ENCODE measurements around the gene NBDY. TPM values are rescaled to one million over a fixed set of nuclear protein-coding genes. Genes with fewer than 3 reads are reported as not detected.

NBDY gene
- total and polyA plus RNA-seq, 2 donors (not counting 3 experiments of a cell fraction or from before 2014, with no cell fraction given), result 33.0 to 57.3 TPM

GRCh38 chrX:56761167-56761566 is 32.1 kb downstream of the NBDY start:
- TF ChIP-seq POLR2AphosphoS5 (IDR thresholded peaks at IDR 0.05; ENCODE audit: insufficient read depth, low read depth, low read length), result no peak
- intact Hi-C loops (cut with micrococcal nuclease), result no loop called here
- CTCF ChIA-PET, result no interaction called here

DNA sequence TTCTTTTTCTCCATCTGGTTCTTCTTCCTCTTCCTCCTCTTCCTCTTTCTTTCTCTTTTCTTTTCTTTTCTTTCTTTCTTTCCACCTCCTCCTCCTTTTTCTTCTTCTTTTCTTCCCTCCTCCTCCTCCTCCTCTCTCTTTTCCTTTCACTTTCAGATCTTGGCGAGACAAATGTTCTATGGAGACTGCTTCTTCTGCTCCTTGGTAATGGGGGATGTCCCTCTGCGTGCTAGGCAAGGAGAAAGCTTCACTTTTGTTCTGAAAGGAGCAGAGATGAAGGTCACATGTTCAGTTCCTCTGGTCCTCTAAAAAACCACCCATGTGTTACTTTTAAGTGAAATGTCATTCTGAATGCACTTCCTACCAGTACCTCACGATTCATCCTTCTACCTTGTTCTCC is 33.2 kb downstream of the NBDY start:
- H3K4me2 ChIP-seq (ENCODE audit: insufficient read depth, low read length), result no peak overlapping the region
- POLR2A ChIA-PET, result no interaction called here

More at GRCh38 chrX:56761167-56761566, 32.1 kb downstream of the NBDY start:
- Histone ChIP-seq H3K9ac (replicated peaks; ENCODE audit: extremely low read depth, insufficient read depth, low read length) (no peak overlapping the region), H3K4me1 (ENCODE audit: control insufficient read depth, extremely low read depth, insufficient read depth, low read length) (peaks cover 14% of the 10 kb centered on the region), H3K4me3 (replicated peaks in 1 of 3; ENCODE audit: insufficient read depth in 1 of 3, low read depth in 1 of 3, low read length in 3 of 3) (no peak overlapping the region), H2AFZ (ENCODE audit: low read depth, low read length) (no peak overlapping the region), H3K9me3 (replicated peaks; ENCODE audit: control insufficient read depth, insufficient read depth, low read length) (no peaks in the 10 kb centered on the region), H3K9me1 (replicated peaks; ENCODE audit: control insufficient read depth, extremely low read depth, insufficient read depth, low read length) (no peaks in the 10 kb centered on the region), H3K36me3 (ENCODE audit: control insufficient read depth in 2 of 2, extremely low read depth in 1 of 2, insufficient read depth in 2 of 2, low read length in 2 of 2) (no peaks in the 10 kb centered on the region), H3K27ac (ENCODE audit: insufficient read depth, low read depth, low read length) (no peak overlapping the region), H3K79me2 (ENCODE audit: control insufficient read depth, insufficient read depth, low read length) (peaks cover 3% of the 10 kb centered on the region), H3K4me2 (ENCODE audit: insufficient read depth, low read length) (no peak overlapping the region), H3K27me3 (ENCODE audit: control insufficient read depth in 2 of 2, insufficient read depth in 2 of 2, low read length in 2 of 2) (no peaks in the 10 kb centered on the region), H4K20me1 (replicated peaks; ENCODE audit: control insufficient read depth, extremely low read depth, insufficient read depth, low read length) (no peaks in the 10 kb centered on the region)
- POLR2A ChIA-PET, result no interaction called here
- no TSS peak for BruUV-seq (replicated peaks)
- FAIRE-seq (no peak), DNase-seq (ENCODE audit: low read depth, low spot score) (no peak)
- dilution Hi-C loops (cut with MboI; ENCODE audit: extremely low pct_ligation_motif_present, low sequenced_read_pairs), result no loop called here

More for the DNA sequence above, 33.2 kb downstream of the NBDY start:
- Histone ChIP-seq H3K4me3 (replicated peaks in 1 of 3; ENCODE audit: insufficient read depth in 1 of 3, low read depth in 1 of 3, low read length in 3 of 3) (no peak overlapping the region), H4K20me1 (replicated peaks; ENCODE audit: control insufficient read depth, extremely low read depth, insufficient read depth, low read length) (no peaks in the 10 kb centered on the region), H3K4me1 (ENCODE audit: control insufficient read depth, extremely low read depth, insufficient read depth, low read length) (peaks cover 14% of the 10 kb centered on the region), H3K36me3 (ENCODE audit: control insufficient read depth in 2 of 2, extremely low read depth in 1 of 2, insufficient read depth in 2 of 2, low read length in 2 of 2) (peaks cover 0 to 4% of the 10 kb centered on the region in 2 experiments), H3K9me1 (replicated peaks; ENCODE audit: control insufficient read depth, extremely low read depth, insufficient read depth, low read length) (no peaks in the 10 kb centered on the region), H2AFZ (ENCODE audit: low read depth, low read length) (no peak overlapping the region), H3K27me3 (ENCODE audit: control insufficient read depth in 2 of 2, insufficient read depth in 2 of 2, low read length in 2 of 2) (no peaks in the 10 kb centered on the region), H3K9ac (replicated peaks; ENCODE audit: extremely low read depth, insufficient read depth, low read length) (no peak overlapping the region), H3K9me3 (replicated peaks; ENCODE audit: control insufficient read depth, insufficient read depth, low read length) (no peaks in the 10 kb centered on the region), H3K27ac (ENCODE audit: insufficient read depth, low read depth, low read length) (no peak overlapping the region), H3K79me2 (ENCODE audit: control insufficient read depth, insufficient read depth, low read length) (peaks cover 3% of the 10 kb centered on the region)
- CTCF ChIA-PET, result no interaction called here
- intact Hi-C loops (cut with micrococcal nuclease) (no loop called here), dilution Hi-C loops (cut with MboI; ENCODE audit: extremely low pct_ligation_motif_present, low sequenced_read_pairs) (no loop called here)
- DNase-seq (ENCODE audit: low read depth, low spot score), result no peak
- no peak for FAIRE-seq
- no TSS peak for BruUV-seq (replicated peaks)
- TF ChIP-seq MYC (IDR thresholded peaks at IDR 0.05; ENCODE audit: low read depth, low read length) (no peak), FOS (IDR thresholded peaks at IDR 0.05; ENCODE audit: borderline replicate concordance, insufficient read depth, low read length) (no peak), EZH2 (IDR thresholded peaks at IDR 0.05; ENCODE audit: borderline replicate concordance, low read depth, low read length, severe bottlenecking) (no peak), POLR2A (IDR thresholded peaks at IDR 0.05; ENCODE audit: low read depth, low read length) (no peak), GATA2 (IDR thresholded peaks at IDR 0.05; ENCODE audit: insufficient read depth, insufficient read length, low read depth, low read length) (no peak), JUN (IDR thresholded peaks at IDR 0.05; ENCODE audit: borderline replicate concordance, insufficient read depth, insufficient read length, low read depth) (no peak), POLR2AphosphoS5 (IDR thresholded peaks at IDR 0.05; ENCODE audit: insufficient read depth, low read depth, low read length) (no peak), CTCF (IDR thresholded peaks at IDR 0.05; ENCODE audit: extremely low read depth in 1 of 2, insufficient read depth in 1 of 2, low read depth in 1 of 2, low read length in 2 of 2) (no peak), MAX (IDR thresholded peaks at IDR 0.05; ENCODE audit: insufficient read depth, insufficient read length) (no peak)
